KMS-11 (cell line): Measurements from ENCODE around the gene SMARCB1.

Experiments
- H2AFZ ChIP-seq: fragments of 200-600 bp; sonication (generic); 2 replicates; pipeline ENCODE4 v1.6.1; 2016; ENCODE audit warnings: antibody characterized with exemption, mixed run types, low read depth
- H3K27ac ChIP-seq: fragments of 200-600 bp; sonication (generic); 2 replicates; pipeline ENCODE4 v1.6.1; 2016; ENCODE audit warnings: mild to moderate bottlenecking, mixed run types
- H3K27me3 ChIP-seq: fragments of 200-600 bp; sonication (generic); 2 replicates; pipeline ENCODE4 v1.6.1; 2017; ENCODE audit warnings: mild to moderate bottlenecking, low read depth, mixed run types, moderate library complexity; ENCODE audit not compliant: insufficient read depth
- H3K36me3 ChIP-seq: fragments of 200-600 bp; sonication (generic); 2 replicates; pipeline ENCODE4 v1.6.1; 2017; ENCODE audit warnings: mild to moderate bottlenecking, mixed run types; ENCODE audit not compliant: insufficient read depth
- H3K4me1 ChIP-seq: fragments of 200-600 bp; sonication (generic); 2 replicates; pipeline ENCODE4 v1.6.1; 2016; ENCODE audit warnings: mild to moderate bottlenecking, low read depth, mixed run types; ENCODE audit not compliant: poor library complexity, severe bottlenecking
- H3K4me2 ChIP-seq: fragments of 200-600 bp; sonication (generic); 2 replicates; pipeline ENCODE4 v1.7.0; 2016; ENCODE audit warnings: mild to moderate bottlenecking, mixed run types
- H3K4me3 ChIP-seq: fragments of 200-600 bp; sonication (generic); IDR thresholded peaks from 2 replicates; pipeline ENCODE4 v1.6.1; 2017; ENCODE audit warnings: low read depth, low read length, mixed read lengths; ENCODE audit not compliant: insufficient read depth
- H3K79me2 ChIP-seq: fragments of 200-600 bp; sonication (generic); 2 replicates; pipeline ENCODE4 v1.6.1; 2016; ENCODE audit warnings: low read depth, mixed run types; ENCODE audit not compliant: insufficient read depth
- H3K9ac ChIP-seq: fragments of 200-600 bp; sonication (generic); 2 replicates; pipeline ENCODE4 v1.6.1; 2016; ENCODE audit warnings: mild to moderate bottlenecking, mixed run types
- H4K20me1 ChIP-seq: fragments of 200-600 bp; sonication (generic); 2 replicates; pipeline ENCODE4 v1.6.1; 2016; ENCODE audit warnings: mild to moderate bottlenecking, mixed run types; ENCODE audit not compliant: insufficient read depth
- CTCF ChIP-seq: fragments of 200-600 bp; sonication (generic); conservative IDR thresholded peaks from 2 replicates; pipeline ENCODE4 v1.6.1; 2017; ENCODE audit warnings: low read depth, mild to moderate bottlenecking, antibody characterized with exemption, low read length, moderate library complexity, mixed read lengths

Gene SMARCB1

GRCh38 chr22:23786752-23787599 is at the start of gene SMARCB1:
Gene SMARCB1, plus strand, starts transcription at chr22:23786966. Its CDS starts 204 bp downstream, at chr22:23787170.
- H4K20me1 ChIP-seq = peaks cover 21% of the 10 kb centered on the region
- H3K27ac ChIP-seq = peak within 1 kb of the TSS; percentile 98
- H3K4me1 ChIP-seq = peaks cover 50% of the 10 kb centered on the region
- H2AFZ ChIP-seq = peak within 1 kb of the TSS; percentile 75
- no peak for TF ChIP-seq CTCF
- no peaks in the 10 kb centered on the region for H3K27me3 ChIP-seq
- no peaks in the 10 kb centered on the region for H3K36me3 ChIP-seq
- peak within 1 kb of the TSS; percentile 61 for H3K4me3 ChIP-seq
- peak within 1 kb of the TSS; percentile 98 for H3K4me2 ChIP-seq
- H3K79me2 ChIP-seq = peaks cover 47% of the 10 kb centered on the region
- peak within 1 kb of the TSS; percentile 96 for H3K9ac ChIP-seq

- no peak overlapping the region for H2AFZ ChIP-seq
- no peak for TF ChIP-seq CTCF
- no peak overlapping the region for H3K27ac ChIP-seq
- no peaks in the 10 kb centered on the region for H4K20me1 ChIP-seq
- peaks cover 42% of the 10 kb centered on the region for H3K4me1 ChIP-seq
- H3K36me3 ChIP-seq = no peaks in the 10 kb centered on the region
- H3K79me2 ChIP-seq = no peaks in the 10 kb centered on the region
- H3K4me3 ChIP-seq = no peak overlapping the region
- no peak overlapping the region for H3K9ac ChIP-seq
- H3K4me2 ChIP-seq = no peak overlapping the region
- no peaks in the 10 kb centered on the region for H3K27me3 ChIP-seq
These were observed 49.1 kb upstream of the SMARCB1 start for GRCh38 chr22:23737696-23738095.

GRCh38 chr22:23742505-23743264 is 44.1 kb upstream of the SMARCB1 start:
- no peak overlapping the region for H3K9ac ChIP-seq
- H2AFZ ChIP-seq = no peak overlapping the region
- H4K20me1 ChIP-seq = no peaks in the 10 kb centered on the region

GRCh38 chr22:23743303-23743705 is 43.5 kb upstream of the SMARCB1 start:
- Histone ChIP-seq H2AFZ (no peak overlapping the region), H3K9ac (no peak overlapping the region), H3K4me1 (peaks cover 7% of the 10 kb centered on the region), H3K27me3 (no peaks in the 10 kb centered on the region), H3K79me2 (no peaks in the 10 kb centered on the region), H3K4me3 (no peak overlapping the region), H3K4me2 (no peak overlapping the region), H4K20me1 (no peaks in the 10 kb centered on the region), H3K27ac (no peak overlapping the region), H3K36me3 (no peaks in the 10 kb centered on the region)
- TF ChIP-seq CTCF = no peak

More at GRCh38 chr22:23742505-23743264, 44.1 kb upstream of the SMARCB1 start:
- H3K4me3 ChIP-seq = no peak overlapping the region
- no peak overlapping the region for H3K4me2 ChIP-seq
- no peak for TF ChIP-seq CTCF
- H3K36me3 ChIP-seq = no peaks in the 10 kb centered on the region
- no peak overlapping the region for H3K27ac ChIP-seq
- H3K4me1 ChIP-seq = peaks cover 13% of the 10 kb centered on the region
- no peaks in the 10 kb centered on the region for H3K27me3 ChIP-seq
- no peaks in the 10 kb centered on the region for H3K79me2 ChIP-seq
